ENCODE data around the gene CCBE1.
"Not testable (repeated sequence)": the region's sequence is repeated elsewhere in the genome, so short reads cannot be mapped to it uniquely, and the experiment has no call there.

Gene CCBE1

GRCh38 chr18:59684777-59685176 is 12.4 kb downstream of the CCBE1 start:
- no peak for DNase-seq

GRCh38 chr18:59681521-59682004 is 15.7 kb downstream of the CCBE1 start:
- DNase-seq: no peak

- no peak for DNase-seq
Measured at GRCh38 chr18:59681051-59681450, 16.2 kb downstream of the CCBE1 start.

- DNase-seq: no peak
Measured at GRCh38 chr18:59675346-59675745, 21.9 kb downstream of the CCBE1 start.

GRCh38 chr18:59674903-59675270 is 22.3 kb downstream of the CCBE1 start:
- no peak for DNase-seq

GRCh38 chr18:59674186-59674902 is 22.9 kb downstream of the CCBE1 start:
- no peak for DNase-seq

GRCh38 chr18:59672235-59672711 is 24.9 kb downstream of the CCBE1 start:
- peak; percentile 25 for DNase-seq

- DNase-seq: no peak
Measured at GRCh38 chr18:59671551-59671950, 25.7 kb downstream of the CCBE1 start.

GRCh38 chr18:59669872-59670657 is 27.2 kb downstream of the CCBE1 start:
- no peak for DNase-seq

GRCh38 chr18:59667488-59667887 is 29.7 kb downstream of the CCBE1 start:
- no peak for DNase-seq

GRCh38 chr18:59666007-59666402 is 31.2 kb downstream of the CCBE1 start:
- not testable (repeated sequence) for DNase-seq

- DNase-seq: peak; percentile 22
Measured at GRCh38 chr18:59665057-59666006, 31.9 kb downstream of the CCBE1 start.

- no peak for DNase-seq
Measured at GRCh38 chr18:59664329-59664728, 32.9 kb downstream of the CCBE1 start.

GRCh38 chr18:59663096-59663495 is 34.1 kb downstream of the CCBE1 start:
- DNase-seq: no peak

- DNase-seq: no peak
Measured at GRCh38 chr18:59661891-59662701, 35.1 kb downstream of the CCBE1 start.

GRCh38 chr18:59660786-59661743 is 36.2 kb downstream of the CCBE1 start:
- no peak for DNase-seq

- no peak for DNase-seq
Measured at GRCh38 chr18:59660366-59660765, 36.9 kb downstream of the CCBE1 start.

GRCh38 chr18:59659508-59660170 is 37.6 kb downstream of the CCBE1 start:
- DNase-seq: peak; percentile 50

GRCh38 chr18:59658941-59659340 is 38.3 kb downstream of the CCBE1 start:
- no peak for DNase-seq

GRCh38 chr18:59657012-59657411 is 40.2 kb downstream of the CCBE1 start:
- no peak for DNase-seq
